Caco-2 (cell line): Measurements from ENCODE around the gene ITGB6. TPM values are rescaled to one million over a fixed set of nuclear protein-coding genes. Genes with fewer than 3 reads are reported as not detected.
A peak's percentile ranks its signal among the peaks of the same experiment; 100 is the strongest.

Experiments
- BruUV-seq: library from RNA; stranded (reverse); fragments of 400-500 nt; replicated peaks from 2 replicates; lab custom pipeline; 2021; lab: Mats Ljungman, UMichigan
- CTCF ChIA-PET: fragments of 300-600 bp; sonication (Branson Sonifier 250); formaldehyde crosslinking; loops from one replicate; lab custom pipeline; 2022; ENCODE audit warnings: antibody characterized with exemption; lab: Charles Lee
- POLR2A ChIA-PET: fragments of 300-600 bp; sonication (Branson Sonifier 250); formaldehyde crosslinking; loops from one replicate; lab custom pipeline; 2022; ENCODE audit warnings: antibody characterized with exemption; lab: Charles Lee
- DNase-seq, 2 experiments: peaks; one replicate each; pipeline versions ENCODE4 v3.0.0 to v3.0.0-alpha.2; 2020 to 2022
- H3K27me3 ChIP-seq: replicated peaks from 2 replicates; pipeline ENCODE4 v1.6.0; 2011; ENCODE audit warnings: low read length; ENCODE audit not compliant: control insufficient read depth, insufficient read depth
- H3K36me3 ChIP-seq: 2 replicates; pipeline ENCODE4 v1.5.1; 2011; ENCODE audit warnings: low read length; ENCODE audit not compliant: control insufficient read depth, insufficient read depth
- H3K4me1 ChIP-seq: fragments of 250-450 bp; sonication (Bioruptor Pico); 2 replicates; pipeline ENCODE4 v1.5.1; 2020; ENCODE audit warnings: mild to moderate bottlenecking
- H3K4me3 ChIP-seq: 2 replicates; pipeline ENCODE4 v1.5.1; 2011; ENCODE audit warnings: low read depth, mild to moderate bottlenecking, control low read depth, low read length
- H3K9me3 ChIP-seq: fragments of 250-450 bp; sonication (Bioruptor Pico); 2 replicates; pipeline ENCODE4 v1.5.1; 2020; ENCODE audit warnings: mild to moderate bottlenecking, moderate library complexity
- H3K27ac Mint-ChIP-seq: one replicate; pipeline ENCODE4 v1.8.0; 2022; ENCODE audit warnings: mixed read lengths; ENCODE audit not compliant: unreplicated experiment
- H3K27me3 Mint-ChIP-seq: one replicate; pipeline ENCODE4 v1.8.0; 2022; ENCODE audit warnings: mixed read lengths; ENCODE audit not compliant: insufficient read depth, unreplicated experiment
- H3K36me3 Mint-ChIP-seq: one replicate; pipeline ENCODE4 v1.8.0; 2022; ENCODE audit warnings: mild to moderate bottlenecking, mixed read lengths; ENCODE audit not compliant: insufficient read depth, unreplicated experiment
- H3K4me1 Mint-ChIP-seq: one replicate; pipeline ENCODE4 v1.8.0; 2022; ENCODE audit warnings: low read depth, mixed read lengths; ENCODE audit not compliant: unreplicated experiment
- H3K4me3 Mint-ChIP-seq: one replicate; pipeline ENCODE4 v1.8.0; 2022; ENCODE audit warnings: mild to moderate bottlenecking, moderate library complexity, mixed read lengths; ENCODE audit not compliant: unreplicated experiment
- H3K9me3 Mint-ChIP-seq: one replicate; pipeline ENCODE4 v1.8.0; 2022; ENCODE audit warnings: mixed read lengths; ENCODE audit not compliant: unreplicated experiment
- intact Hi-C: fragments of 100-400 bp; cut with micrococcal nuclease; formaldehyde crosslinking; loops from one replicate; pipeline ENCODE4 v1.10.0; 2022; ENCODE audit not compliant: unreplicated experiment
- total RNA-seq: library from RNA; stranded (reverse); gene quantifications from 2 replicates; pipeline ENCODE4 v1.2.3, GENCODE V29; 2022
- TF ChIP-seq, protein P1 (sequence below), 2 experiments: fragments of 200-600 bp in 1 of 2; IDR thresholded peaks; 1 replicate in 1 of 2; 2 replicates in 1 of 2; pipeline versions ENCODE4 v1.5.1 to v1.8.0; 2011 to 2022; ENCODE audit warnings: antibody characterized with exemption in 1 of 2, control low read depth in 1 of 2, inconsistent platforms in 1 of 2, low read depth in 1 of 2, low read length in 1 of 2, mild to moderate bottlenecking in 1 of 2, moderate library complexity in 1 of 2; ENCODE audit not compliant: insufficient read depth in 1 of 2, severe bottlenecking in 1 of 2, unreplicated experiment in 1 of 2

The ITGB6 gene
- total RNA-seq, 1 experiment from 2014 or later: 1.7 TPM

DNA sequence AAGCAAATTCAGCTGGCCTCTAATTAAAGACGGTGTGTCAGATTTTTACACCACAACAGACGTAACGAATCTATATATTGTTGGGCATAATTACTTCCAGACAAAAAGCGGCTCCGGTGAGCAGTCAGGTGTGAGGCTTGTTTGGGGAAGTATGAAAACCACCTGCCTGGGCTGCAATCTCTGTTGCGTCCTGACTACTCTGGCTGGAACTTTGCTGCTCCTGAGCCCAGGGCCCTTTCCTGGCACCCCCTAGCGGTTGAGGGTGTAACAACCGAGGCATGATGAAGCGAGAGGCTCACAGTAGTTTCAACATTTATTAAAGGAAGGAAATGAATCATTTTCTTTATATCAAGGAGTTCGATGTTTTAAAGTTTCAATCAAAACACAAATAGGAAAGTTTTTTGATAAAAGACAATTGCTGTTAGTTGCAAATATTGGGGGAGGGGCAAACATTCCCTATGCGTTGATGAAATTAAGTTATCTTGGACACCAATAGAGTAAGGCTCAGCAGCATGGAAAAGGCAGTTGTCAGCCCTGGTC is 10.6 kb upstream of the ITGB6 start:
- Mint-ChIP-seq H3K9me3 (no peaks in the 10 kb centered on the region), H3K36me3 (no peaks in the 10 kb centered on the region), H3K4me1 (peaks cover 10% of the 10 kb centered on the region), H3K4me3 (no peak overlapping the region), H3K27ac (no peak overlapping the region), H3K27me3 (no peaks in the 10 kb centered on the region)
- Histone ChIP-seq H3K4me1 (peaks cover 6% of the 10 kb centered on the region; the same call in 1 of the 2 replicates), H3K9me3 (no peaks in the 10 kb centered on the region), H3K27me3 (no peaks in the 10 kb centered on the region; the same call in 1 of the 2 replicates), H3K36me3 (no peaks in the 10 kb centered on the region), H3K4me3 (no peak overlapping the region)
- POLR2A ChIA-PET: no interaction called here
- no TSS peak for BruUV-seq
- CTCF ChIA-PET: interaction anchor here (0.6 to 1.2 kb wide), 3 partner anchors 31 to 101 kb away, joined by 3 to 7 read pairs (median 3); no protein-coding TSS in a partner anchor
- peak; percentile 74 to 85 for DNase-seq
- TF ChIP-seq, protein P1, sequence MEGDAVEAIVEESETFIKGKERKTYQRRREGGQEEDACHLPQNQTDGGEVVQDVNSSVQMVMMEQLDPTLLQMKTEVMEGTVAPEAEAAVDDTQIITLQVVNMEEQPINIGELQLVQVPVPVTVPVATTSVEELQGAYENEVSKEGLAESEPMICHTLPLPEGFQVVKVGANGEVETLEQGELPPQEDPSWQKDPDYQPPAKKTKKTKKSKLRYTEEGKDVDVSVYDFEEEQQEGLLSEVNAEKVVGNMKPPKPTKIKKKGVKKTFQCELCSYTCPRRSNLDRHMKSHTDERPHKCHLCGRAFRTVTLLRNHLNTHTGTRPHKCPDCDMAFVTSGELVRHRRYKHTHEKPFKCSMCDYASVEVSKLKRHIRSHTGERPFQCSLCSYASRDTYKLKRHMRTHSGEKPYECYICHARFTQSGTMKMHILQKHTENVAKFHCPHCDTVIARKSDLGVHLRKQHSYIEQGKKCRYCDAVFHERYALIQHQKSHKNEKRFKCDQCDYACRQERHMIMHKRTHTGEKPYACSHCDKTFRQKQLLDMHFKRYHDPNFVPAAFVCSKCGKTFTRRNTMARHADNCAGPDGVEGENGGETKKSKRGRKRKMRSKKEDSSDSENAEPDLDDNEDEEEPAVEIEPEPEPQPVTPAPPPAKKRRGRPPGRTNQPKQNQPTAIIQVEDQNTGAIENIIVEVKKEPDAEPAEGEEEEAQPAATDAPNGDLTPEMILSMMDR (IDR thresholded peaks at IDR 0.05; ENCODE audit: insufficient read depth in 1 of 2, low read depth in 1 of 2, low read length in 1 of 2, severe bottlenecking in 1 of 2, unreplicated experiment in 1 of 2): peak; percentile 84 to 96
- intact Hi-C loops: loop anchor here (1.0 kb wide), 2 partner anchors 54 to 100 kb away; no protein-coding TSS in a partner anchor

DNA sequence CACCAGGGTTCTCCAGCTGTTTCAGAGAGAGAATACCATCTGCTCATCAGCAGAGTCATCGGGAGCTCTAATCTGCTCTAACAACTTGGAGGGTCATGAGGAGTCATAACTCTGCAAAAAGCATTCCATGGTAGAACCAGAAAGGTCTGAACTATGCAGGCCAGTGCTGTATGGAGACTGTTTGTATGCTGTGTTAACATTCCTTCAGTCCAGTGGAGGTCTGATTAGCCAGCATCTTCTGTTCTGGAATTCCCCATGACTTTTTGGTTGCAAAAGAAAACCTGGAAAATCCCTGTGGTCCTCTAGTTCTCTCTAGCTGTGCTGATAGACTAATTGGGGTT is 9.4 kb upstream of the ITGB6 start:
- Mint-ChIP-seq H3K36me3 (no peaks in the 10 kb centered on the region), H3K27me3 (no peaks in the 10 kb centered on the region), H3K9me3 (no peaks in the 10 kb centered on the region), H3K4me1 (peaks cover 10% of the 10 kb centered on the region), H3K27ac (no peak overlapping the region), H3K4me3 (no peak overlapping the region)
- DNase-seq: no peak
- H3K27me3 ChIP-seq: no peaks in the 10 kb centered on the region; the same call in 1 of the 2 replicates
- intact Hi-C loops: no loop called here
- H3K4me3 ChIP-seq: no peak overlapping the region
- CTCF ChIA-PET: interaction anchor here (0.6 to 1.2 kb wide), 4 partner anchors 61 to 100 kb away, joined by 3 to 7 read pairs (median 3); no protein-coding TSS in a partner anchor
- no peaks in the 10 kb centered on the region for H3K9me3 ChIP-seq
- TF ChIP-seq, protein P1 (IDR thresholded peaks at IDR 0.05; ENCODE audit: insufficient read depth in 1 of 2, low read depth in 1 of 2, low read length in 1 of 2, severe bottlenecking in 1 of 2, unreplicated experiment in 1 of 2): no peak
- no peaks in the 10 kb centered on the region for H3K36me3 ChIP-seq
- POLR2A ChIA-PET: no interaction called here
- peaks cover 6% of the 10 kb centered on the region; the same call in 1 of the 2 replicates for H3K4me1 ChIP-seq
- BruUV-seq: no TSS peak

DNA sequence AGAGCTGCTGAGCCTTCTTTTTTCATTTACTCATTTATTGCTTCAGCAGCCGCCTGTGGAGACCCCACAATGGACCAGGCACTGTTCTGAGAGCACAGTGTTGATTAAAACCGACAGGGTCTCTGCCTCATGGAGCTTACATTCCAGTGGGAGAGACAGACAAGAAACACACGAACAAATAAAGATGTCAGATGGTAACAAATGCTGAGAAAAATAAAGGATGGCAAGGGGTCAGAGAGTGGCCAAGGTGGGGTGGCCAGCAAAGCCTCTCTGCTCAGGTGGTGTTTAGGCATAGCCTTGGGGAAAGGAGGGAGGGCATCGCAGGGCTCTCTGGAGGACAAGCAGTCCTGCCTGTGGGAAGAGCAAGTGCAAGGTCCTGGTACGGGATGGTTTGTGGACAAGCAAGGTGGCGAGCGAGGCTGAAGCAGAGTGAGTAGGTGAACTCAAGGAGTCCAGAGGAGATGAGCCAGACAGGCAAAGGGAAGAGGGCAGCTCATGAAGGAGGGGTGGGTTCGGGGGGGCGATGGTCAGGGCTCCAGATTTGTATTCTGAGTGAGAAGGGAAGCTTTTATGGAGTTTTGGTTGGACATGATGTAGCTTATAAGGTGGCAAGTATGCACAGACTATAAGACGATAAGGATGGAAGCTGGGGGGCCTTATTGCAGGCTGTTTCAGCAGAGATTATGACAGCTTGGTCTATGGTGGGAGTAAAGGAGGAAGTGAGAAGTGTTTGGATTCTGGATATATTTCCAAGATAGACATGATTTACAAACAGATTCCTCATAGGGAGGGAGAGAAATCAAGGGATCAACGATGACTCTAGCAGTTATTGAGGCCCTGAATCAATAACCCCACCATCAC is 8.8 kb upstream of the ITGB6 start:
- CTCF ChIA-PET: interaction anchor here (0.6 to 1.2 kb wide), 4 partner anchors 61 to 99 kb away, joined by 3 to 7 read pairs (median 3); no protein-coding TSS in a partner anchor
- H3K9me3 Mint-ChIP-seq: no peaks in the 10 kb centered on the region
- H3K36me3 ChIP-seq: no peaks in the 10 kb centered on the region
- H3K4me1 ChIP-seq: peaks cover 6% of the 10 kb centered on the region; the same call in 1 of the 2 replicates
- H3K4me3 ChIP-seq: no peak overlapping the region
- H3K9me3 ChIP-seq: no peaks in the 10 kb centered on the region
- POLR2A ChIA-PET: no interaction called here
- DNase-seq: no peak
- intact Hi-C loops: no loop called here
- H3K27me3 Mint-ChIP-seq: no peaks in the 10 kb centered on the region
- TF ChIP-seq, protein P1 (IDR thresholded peaks at IDR 0.05; ENCODE audit: insufficient read depth in 1 of 2, low read depth in 1 of 2, low read length in 1 of 2, severe bottlenecking in 1 of 2, unreplicated experiment in 1 of 2): no peak
- H3K4me3 Mint-ChIP-seq: no peak overlapping the region
- BruUV-seq: no TSS peak
- H3K27me3 ChIP-seq: no peaks in the 10 kb centered on the region; the same call in 1 of the 2 replicates
- H3K4me1 Mint-ChIP-seq: peaks cover 10% of the 10 kb centered on the region
- H3K36me3 Mint-ChIP-seq: no peaks in the 10 kb centered on the region
- H3K27ac Mint-ChIP-seq: no peak overlapping the region
